GM21737 (cell line): Measurements from ENCODE around the gene UIMC1.
A peak's percentile ranks its signal among the peaks of the same experiment; 100 is the strongest.

Experiments used
- ATAC-seq: cut with Tn5 transposase; IDR thresholded peaks from one replicate; pipeline ENCODE4 v1.9.1; 2021; ENCODE audit warnings: mild to moderate bottlenecking, moderate library complexity; ENCODE audit not compliant: unreplicated experiment

The UIMC1 gene

DNA sequence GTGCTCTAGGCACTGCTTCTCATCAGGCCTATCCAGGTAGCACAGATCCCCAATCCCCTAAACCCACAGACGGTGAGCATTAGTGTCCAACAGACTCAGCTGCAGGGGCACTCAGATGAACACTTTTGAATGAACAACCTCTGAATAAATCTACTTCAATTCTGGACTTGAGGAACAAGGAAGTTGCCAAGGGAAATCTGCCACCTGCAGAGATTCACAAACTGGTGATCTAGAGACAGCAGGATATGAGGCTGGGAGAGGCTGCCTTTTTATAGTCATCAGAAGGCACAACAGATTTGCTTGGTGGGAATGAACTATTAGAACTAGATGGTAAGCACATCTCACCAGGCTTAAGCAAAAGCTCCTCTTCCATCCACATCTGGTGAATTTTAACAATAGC is 100.5 kb downstream of the UIMC1 start:
- ATAC-seq, result no peak

DNA sequence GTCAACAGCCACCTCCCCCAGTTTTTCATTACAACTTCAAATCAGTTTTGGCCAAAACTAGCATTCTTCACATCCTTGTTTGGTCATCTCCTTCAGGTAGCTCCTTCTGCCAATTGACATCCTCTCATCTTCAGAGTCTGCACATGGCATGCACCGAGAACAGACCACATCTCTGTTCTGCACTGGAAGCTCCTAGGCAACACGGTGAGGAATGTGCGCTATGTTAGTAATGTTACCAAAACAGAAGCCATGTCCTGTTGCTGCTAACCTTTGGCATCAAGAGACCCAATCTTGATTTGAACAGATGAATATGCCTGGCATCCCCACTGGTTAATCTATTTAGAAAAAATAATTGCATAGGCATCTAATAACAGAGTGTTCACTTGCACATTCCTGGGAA is 102.3 kb downstream of the UIMC1 start:
- ATAC-seq, result no peak

DNA sequence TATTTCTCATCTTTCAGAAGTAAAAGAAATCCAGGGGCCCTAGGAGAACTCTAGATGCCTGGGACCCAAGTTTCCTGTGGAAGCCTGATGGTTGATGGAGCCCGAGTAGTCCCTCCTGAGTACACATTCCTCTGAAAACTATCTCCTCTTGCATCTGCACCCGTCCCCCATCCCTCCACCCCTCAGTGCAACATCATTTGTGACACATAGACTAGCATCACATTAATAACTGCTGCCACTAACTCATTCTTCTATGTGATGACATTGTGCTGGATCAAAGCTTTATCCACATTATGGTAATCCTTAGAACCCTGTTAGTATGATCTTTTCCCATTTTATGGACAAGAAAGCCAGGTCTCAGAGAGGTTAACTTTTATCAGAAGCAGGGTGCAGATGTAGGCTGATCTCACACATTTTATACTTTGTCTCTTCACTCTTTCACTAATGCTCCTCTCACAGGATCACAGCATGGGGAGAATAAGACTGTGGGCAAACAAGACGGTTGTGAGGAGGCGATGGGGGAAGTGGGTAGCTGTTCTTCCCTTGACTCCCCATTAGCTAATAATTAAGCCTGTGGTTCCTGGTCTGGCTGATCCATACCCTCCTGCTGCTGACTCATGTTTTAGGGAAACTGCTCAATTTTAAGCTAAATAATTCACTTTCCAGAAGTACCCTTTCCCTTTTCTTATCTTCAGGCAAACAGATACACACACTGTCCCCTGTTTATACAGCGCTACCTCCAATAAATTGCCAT is 103.5 kb downstream of the UIMC1 start:
- no peak for ATAC-seq

DNA sequence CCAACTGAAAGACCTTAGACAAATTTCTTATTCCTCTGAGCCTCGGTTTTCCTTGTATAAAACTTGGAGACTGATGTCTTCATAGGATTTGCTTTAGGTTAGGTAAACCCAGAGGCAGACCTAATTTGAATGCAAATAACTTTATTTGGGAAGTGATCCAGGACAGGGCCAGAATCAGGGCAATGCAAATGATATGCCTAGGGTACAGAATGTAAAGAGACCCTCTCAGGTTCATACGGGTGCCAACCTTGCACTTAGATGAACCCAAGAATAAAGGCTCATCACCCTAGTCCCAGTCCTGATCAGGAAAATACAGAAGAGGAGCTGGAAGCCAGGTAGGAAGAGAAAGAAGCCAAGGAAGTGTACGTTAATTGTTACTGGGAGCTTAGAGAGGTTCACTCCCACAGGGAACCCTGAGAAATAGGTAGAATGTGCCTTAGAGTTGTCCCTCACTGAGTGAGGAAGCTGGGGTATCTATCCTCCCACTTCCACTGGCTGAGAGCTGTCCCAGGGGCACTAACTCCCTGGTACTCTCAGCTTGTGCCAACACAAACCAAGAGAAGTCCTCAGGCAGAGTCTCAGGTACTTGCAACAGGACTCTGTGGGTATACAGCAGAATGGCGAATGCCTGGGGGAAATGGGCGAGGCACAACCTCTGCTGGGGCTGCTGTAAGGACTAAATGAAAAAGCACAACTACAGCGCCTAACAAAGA is 104.3 kb downstream of the UIMC1 start:
- no peak for ATAC-seq

DNA sequence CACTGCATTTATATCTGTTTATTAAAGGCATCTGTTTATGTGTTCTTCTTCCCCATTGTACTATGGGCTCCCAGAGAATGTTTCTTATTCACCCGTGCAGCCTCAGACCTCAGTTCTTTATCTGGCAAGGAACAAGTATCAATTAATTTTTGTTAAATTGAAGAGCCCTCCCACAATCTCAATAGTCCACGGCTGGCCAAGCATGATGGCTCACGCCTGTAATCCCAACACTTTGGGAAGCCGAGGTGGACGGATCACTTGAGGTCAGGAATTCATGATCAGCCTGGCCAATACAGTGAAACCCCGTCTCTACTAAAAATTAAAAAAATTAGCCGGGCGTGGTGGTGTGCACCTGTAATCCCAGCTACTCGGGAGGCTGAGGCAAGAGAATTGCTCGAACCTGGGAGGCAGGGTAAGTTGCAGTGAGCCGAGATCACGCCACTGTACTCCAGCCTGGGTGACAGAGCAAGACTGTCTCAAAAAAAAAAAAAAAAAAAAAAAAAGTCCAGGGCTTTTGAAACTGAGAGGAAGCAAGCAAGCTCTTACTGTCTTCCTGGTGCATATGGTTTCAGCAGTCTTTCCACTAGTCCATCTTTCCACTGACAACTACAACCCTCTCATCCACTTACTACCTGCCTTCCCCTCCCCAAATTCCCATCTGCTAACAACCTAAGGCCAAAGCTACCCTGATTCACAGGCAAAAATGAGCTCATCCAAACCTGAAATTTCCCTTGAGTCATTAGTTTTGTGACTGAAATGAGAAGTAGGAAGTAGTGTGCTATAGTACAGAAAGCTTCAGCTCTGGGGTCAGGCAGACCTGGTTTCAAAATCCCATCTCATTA is 105.1 kb downstream of the UIMC1 start:
- ATAC-seq, result peak; percentile 48

DNA sequence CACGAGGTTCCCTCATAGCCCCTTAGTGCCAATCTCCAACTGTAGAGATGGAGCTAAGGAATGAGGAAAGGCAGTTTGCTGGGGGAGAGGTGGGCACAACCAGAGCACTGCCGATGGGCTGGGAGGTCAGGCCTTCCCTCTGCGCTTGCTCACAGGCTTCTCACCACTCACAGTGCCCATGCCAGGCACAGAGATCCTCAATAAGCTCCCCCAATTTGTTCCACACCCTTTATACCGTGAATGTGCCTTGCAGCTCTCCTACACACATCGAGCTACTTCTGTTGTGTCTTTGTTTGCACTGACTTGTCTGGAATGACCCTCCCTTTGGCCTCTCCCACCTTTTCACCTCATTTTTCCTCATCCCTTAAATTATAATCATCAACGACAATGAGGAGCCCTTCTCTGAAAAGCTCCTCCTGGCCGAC is 105.8 kb downstream of the UIMC1 start:
- ATAC-seq, result no peak

DNA sequence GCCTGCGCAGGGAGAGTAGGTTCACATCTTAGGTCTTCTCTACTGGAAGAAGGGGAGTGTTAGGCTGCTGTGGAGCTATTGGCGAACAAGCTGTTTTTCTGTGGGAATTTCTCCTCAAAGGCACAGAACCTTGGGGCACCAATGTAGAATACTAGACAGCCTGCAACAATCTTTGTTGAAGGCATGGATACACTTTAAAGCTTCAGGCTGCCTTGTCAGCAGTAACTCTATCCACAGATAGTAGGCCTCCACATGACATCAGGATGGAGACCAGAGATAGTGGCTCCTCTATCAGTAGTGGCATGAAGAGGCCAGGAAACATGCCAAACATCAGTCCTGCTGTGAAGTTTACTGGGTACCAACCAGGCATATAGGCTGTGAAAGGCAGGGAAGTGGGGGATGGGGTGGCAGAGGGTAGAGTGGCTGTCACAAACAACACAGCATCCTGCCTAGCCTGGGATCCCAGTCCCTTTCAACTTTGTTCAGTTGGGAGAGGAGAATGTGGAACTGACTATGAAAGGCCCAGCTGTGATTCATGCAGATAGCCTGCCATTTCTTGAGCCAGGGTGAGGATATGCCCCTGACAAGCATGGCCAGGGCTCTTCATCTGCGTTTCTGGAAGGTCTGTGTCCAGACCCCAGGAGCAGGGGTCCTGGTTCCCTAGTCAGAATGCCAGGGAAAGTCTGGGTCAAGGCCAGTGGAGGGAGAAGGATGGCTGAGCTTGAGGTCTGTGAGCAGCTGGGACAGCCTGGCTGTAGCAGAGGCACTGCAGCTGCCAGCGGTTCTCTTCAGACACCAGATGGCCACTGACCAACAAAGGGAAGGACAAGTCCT is 106.4 kb downstream of the UIMC1 start:
- ATAC-seq, result no peak

DNA sequence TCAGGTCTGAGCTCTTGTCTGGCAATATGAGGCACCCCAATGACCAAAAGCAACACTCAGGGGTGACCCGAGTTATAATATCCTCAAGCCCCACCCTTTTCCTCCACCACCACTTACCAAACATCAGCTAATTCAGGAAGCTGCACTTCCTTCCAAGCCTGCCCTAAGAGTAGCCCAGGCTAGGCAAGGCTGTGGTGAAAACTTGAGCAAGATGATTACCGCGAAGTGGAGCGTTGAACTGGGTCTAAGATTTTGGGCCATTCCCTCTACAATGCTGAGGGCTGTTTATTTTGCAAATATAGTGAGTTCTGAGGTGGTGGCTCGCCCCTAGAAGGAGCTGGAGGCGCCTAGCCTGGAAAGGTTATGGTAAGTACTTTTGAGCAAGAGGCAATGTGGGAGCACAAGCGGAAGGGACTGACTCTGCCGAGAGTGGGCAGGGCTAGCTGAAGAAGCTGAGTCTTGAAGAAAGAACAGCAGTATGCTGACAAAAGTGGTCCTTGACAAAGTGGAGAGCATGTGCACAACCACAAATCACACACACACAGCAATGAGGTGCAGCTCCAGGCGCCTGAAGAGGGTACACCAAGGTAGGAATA is 107.2 kb downstream of the UIMC1 start, which contains the start of gene HK3:
HK3 (minus strand) TSS at position 51 of the 596 bp plus-strand sequence. CDS start 3,187 bp downstream, outside the sequence.
- no peak for ATAC-seq

DNA sequence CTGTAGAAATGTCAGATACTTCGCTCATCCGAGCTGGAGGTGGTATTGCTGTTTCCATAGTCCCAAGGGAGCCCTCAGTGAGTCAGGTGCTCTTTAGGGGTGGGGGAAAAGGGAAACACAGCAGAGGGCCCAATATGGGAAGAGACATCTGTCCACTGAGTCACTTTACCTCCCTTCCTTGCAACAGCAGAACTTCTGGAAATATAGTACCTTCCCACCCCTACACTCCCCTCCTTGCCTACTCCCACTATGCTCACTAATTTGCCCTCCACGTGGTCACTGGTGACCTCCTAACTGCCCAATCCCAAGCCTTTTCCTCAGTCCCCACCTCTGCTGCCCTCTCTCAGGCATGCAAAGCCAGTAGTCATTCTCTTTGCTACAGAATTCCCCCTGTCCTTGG is 109.3 kb downstream of the UIMC1 start:
- ATAC-seq, result no peak

DNA sequence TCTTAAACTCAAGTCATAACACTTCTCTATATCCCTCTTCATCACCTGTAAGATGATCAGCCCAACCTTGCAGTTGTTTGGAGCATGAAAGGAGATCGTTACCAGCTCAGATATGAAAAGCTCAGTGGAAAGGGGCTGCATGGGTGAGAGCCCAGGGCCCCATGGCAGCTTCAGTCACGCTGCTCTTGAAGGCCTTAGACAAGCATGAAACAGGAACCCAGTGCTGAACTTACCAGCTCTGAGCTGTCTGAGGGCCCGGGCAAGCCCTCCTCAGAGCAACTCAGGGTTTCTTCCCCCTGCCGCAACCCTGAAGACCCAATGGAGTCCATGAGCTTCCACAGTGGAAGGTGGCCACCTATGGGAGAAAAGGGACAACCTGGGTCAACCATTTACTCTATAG is 110.7 kb downstream of the UIMC1 start:
- no peak for ATAC-seq

DNA sequence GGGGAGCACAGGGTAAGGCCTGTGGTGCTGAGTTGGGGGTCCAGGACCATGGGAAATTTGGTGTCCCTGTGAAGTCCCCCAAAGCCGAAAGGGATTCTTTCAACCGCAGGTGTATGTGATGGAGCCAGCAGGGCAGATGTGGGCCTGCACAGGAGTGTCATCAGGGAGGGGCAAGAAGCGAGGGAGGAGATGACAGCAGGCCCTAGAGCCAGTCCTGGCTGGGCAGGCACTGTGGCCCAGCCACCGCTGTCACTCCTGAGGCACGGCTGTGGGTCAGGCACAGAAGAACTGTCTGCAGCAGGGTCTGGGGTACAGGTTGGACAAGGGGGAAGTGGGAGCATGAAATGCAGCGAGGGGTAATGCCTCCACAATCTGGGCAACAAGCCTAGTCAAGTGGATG is 112.3 kb downstream of the UIMC1 start:
- no peak for ATAC-seq

DNA sequence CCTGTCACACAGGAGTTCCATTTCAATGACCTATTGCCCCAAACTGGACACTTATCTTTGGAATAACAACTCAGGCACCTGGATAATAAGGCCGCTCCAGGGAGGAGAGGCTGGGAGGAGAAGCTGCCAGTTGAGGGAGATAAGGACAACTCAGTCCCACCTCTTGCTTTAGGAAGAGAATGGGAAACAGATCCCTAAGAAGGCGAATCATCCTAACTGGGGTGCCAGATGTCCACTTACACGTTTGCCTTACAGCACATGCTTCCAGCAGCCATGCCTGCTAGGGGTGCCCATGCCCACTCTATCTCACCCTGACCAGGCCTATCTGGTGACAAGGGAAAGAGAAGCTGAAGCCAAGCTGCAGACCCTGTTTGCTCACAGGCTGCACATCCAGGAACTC is 113.9 kb downstream of the UIMC1 start:
- no peak for ATAC-seq

DNA sequence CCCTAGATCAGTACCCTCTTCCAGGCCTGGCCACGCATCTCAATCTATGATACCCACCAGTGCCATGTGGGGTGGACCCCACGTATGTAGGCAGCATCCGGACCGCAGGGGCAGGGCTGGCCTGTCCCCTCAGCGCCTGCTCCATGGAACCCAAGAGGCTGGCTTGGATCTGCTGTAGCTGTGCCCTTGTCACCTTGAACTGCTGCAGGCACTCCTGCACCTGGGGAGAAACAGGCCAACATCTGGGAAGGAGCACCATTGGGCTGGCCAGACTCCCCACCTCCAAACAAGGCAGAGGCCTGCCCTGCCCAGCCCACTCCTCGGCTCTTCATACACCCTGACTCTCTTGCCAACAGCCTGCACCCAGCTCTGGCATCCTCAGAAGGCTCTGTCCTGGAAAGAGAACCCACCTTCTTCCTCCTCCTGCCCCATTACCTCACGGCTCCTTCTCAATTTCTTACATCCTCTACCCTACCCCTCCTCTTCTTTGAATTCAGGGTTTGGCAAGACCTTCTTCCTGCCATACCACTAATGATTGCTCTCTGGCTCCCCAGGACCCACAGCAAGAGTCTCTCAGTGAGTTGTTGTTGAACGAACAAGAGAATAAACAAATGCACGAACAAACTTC is 115.1 kb downstream of the UIMC1 start:
- ATAC-seq, result no peak

DNA sequence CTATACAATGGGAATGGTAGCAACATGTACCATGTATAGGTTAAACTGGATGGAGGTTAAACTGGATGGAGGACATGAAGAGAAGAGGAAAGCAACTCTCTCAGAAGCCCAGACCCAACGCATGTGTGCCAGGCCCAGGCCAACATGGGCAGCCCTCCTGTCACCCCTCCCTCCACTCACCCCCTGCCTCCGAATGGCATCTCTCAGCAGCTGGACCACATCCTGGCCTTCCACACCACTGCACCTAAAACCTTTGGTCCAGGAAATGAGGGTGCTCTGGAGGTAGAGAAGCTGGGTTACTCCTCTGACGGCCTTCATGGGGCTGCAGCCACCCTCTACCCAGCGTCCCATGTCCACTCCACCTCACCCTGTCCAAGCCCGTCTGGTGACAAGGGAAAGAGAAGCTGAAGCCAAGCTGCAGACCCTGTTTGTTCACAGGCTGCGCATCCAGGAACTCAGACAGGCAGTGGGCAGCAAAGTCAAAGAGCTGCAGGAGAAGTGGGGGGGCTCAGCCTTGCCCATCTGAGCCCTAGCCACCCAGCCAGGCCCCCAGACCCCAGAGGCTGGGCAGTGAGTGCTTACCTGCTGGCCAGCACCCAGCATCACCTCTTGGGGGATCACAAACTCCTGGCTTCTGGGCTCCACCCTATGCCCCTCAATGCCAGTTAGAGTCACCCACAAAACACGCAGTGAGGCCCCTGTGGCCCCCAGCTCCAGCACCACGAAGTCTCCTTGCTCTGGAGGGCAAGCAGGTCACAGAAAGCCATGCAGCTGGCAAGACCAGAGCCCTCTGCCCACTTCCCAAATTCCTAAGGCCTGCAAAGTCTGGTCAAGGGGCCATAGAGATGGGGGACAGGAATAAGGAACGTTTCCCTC is 115.9 kb downstream of the UIMC1 start:
- no peak for ATAC-seq

DNA sequence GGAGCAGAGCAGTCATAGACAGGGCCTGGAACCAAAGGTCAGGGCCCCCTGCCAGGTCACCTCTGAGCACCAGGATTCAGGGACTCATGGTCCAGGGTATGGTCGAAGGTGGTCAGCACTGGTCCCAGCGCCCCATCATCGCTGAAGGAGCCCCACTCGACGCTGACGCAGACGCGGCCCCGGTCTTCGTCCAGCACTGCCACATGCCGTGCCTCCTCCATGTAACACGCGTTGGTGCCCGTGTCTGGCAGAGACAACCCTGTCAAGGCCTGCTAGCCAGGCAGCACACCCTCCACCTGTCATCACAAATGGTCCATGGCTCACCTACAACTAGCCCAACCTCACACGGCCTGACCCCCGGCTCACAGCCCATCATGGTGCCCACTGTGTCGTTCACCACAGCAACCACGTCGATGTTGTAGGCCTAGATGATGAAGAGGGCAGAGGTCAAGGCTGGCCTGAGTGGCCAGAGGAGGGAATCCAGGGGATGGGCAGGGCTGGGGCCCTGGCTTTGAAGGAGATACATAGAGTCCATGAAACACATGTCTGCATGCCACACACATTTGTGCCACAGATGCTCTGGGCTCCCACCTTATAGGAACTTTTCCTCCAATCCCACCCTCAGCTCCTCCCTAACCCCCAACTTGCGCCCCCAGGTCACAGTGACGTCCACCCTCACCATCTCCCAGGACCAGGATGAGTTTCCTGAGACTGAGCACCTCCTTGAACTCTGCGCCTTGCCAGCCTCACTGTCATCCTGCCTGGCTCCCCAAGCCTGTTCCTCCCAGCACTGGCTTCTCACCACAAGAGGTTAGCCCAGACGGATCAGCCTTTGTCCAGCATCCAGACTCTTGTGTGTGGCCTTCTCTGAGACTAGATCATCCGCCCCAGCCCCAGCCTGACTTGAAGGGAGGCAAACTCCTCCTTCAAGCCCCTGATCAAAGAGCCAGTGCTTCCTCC is 117.0 kb downstream of the UIMC1 start:
- ATAC-seq, result no peak

DNA sequence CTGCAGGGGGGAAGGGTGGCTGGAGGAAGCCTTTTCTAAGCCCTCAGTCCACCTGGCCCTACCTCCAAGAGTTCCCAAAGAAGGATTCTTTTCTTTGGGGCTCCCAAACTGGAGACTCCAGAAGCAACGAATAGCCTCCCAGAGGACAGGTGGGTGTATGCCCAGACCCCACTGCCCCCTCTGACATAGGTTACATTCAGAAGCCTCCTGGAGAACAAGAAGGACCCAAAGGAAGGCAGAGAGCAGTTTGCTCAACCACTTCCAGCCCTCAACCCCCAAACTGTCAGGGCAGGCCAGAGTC is 117.8 kb downstream of the UIMC1 start:
- ATAC-seq, result no peak

DNA sequence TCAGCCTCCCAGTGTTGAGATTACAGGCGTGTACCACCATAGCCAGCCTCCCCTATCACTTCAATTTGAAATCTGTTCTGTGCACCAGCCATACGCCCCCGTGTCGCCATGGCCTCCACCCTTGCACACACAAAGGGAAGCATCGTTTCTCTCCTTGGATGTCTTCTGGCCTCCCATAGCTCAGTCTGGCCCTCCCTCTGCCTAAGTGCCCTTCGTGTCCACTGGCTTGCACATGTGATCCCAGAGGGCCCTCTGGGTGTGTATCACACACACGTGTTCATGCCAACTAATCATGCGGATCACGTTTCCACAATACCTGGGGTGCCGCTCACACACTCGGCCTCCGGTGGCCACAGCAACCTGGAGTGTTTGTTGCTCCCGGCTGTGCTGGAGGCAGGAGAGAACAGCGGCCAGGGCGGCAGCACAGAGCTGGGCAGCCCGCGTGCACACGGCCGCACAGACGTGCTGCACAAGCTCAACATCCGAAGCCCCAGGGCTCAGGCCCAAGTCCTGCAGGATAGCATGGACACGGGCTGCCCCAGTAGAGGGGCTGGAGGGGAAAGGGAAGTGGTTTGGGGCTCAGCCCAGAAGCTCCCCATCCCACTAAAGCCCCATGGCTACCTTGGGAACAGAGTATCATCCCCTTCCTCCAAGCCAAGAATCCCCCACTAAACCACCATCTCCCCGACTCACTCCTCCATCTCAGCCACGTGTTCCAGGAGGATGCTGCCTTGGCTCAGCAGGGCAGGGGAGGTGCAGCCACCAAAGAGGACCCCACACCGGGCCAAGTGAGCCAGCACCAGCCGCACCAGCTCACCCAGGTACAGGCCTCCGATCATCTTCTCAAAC is 118.3 kb downstream of the UIMC1 start:
- ATAC-seq, result no peak
